GM18909 (cell line): ENCODE results near the gene PLA2G15.
"Not testable (repeated sequence)": the region's sequence is repeated elsewhere in the genome, so short reads cannot be mapped to it uniquely, and the experiment has no call there.

Experiments used
- ATAC-seq: cut with Tn5 transposase; IDR thresholded peaks from one replicate; pipeline ENCODE4 v1.9.1; 2021; ENCODE audit warnings: mild to moderate bottlenecking; ENCODE audit not compliant: unreplicated experiment, poor library complexity

The PLA2G15 gene

DNA sequence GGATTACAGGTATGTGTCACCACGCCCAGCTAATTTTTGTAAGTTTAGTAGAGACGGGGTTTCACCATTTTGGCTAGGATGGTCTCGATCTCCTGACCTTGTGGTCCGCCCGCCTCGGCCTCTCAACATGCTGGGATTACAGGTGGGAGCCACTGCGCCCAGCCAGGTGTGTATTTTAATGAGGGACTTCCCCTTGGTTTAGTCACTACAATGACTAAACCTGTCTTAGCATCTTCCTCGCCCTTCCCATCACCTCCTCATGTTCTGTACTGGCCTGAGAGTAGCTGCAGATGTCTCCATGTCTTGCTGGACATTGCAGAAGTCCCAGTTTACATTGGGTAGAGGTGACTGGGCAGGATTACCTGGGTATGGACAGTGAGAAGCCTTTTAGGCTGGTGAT, 28.7 kb downstream of the PLA2G15 start:
- ATAC-seq, result no peak

DNA sequence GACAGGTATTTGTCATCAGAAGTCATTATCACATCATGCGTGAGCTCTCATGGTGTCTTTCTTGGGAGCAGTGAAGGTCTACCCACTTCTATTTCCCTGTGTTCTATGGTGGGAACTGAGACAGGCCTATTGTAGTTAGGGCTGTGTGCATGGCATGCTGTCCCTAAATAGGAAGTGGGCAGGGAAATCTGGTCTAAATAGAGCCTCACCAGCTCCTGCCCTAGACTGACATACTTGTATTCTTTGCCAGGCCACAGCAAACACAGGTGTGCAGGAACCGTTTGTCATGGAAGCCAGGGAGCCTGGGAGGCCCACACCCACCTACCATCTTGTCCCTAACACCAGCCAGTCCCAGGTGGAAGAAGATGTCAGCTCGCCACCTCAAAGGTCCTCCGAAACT, 29.3 kb downstream of the PLA2G15 start:
- no peak for ATAC-seq

DNA sequence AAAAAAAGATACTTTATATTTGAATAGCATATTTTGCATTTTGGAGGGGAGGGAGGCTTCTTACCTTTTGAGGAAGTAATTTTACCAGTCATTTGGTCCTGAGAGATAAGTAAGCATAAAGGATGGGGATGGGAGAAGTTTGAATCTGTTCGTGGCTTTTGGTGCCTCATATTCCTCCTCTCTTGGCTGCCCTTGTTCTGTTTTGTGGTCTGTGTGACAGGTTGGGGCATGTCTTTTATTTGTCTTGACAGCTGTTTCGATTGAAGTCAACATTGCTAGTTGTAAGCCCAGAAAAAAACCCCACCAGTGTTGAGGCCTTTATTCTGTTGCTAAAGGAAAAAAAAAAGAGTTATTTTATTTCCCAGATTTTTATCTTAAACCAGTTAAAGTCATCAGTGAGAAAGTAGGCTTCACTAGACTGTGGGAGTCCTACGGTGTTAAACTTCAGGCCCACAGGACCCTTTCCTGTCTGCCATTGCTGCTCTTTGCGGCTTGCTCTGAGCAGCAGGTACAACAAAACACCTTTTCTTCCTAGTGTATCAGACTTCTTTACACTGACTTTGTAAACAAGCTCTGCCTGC, 30.5 kb downstream of the PLA2G15 start:
- ATAC-seq, result no peak

DNA sequence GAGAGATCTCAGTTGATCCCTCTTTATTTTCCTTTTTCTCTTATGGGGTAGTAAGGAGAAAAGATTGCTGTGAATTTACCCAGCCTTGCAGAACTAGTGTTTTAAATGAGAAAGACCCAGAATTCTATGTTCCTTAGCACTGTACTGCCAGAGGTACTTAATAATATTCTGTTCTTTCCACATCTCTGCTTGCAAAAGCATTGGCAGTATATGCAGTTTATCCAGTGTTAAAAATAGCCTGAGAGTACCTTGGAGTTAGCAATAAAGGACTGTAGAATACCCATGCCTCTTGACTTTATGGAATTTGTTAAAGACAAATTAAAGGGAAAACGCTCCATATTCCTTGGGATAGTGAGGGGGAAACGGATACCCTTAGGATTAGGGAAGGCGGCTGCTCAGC, 31.1 kb downstream of the PLA2G15 start:
- ATAC-seq, result no peak

DNA sequence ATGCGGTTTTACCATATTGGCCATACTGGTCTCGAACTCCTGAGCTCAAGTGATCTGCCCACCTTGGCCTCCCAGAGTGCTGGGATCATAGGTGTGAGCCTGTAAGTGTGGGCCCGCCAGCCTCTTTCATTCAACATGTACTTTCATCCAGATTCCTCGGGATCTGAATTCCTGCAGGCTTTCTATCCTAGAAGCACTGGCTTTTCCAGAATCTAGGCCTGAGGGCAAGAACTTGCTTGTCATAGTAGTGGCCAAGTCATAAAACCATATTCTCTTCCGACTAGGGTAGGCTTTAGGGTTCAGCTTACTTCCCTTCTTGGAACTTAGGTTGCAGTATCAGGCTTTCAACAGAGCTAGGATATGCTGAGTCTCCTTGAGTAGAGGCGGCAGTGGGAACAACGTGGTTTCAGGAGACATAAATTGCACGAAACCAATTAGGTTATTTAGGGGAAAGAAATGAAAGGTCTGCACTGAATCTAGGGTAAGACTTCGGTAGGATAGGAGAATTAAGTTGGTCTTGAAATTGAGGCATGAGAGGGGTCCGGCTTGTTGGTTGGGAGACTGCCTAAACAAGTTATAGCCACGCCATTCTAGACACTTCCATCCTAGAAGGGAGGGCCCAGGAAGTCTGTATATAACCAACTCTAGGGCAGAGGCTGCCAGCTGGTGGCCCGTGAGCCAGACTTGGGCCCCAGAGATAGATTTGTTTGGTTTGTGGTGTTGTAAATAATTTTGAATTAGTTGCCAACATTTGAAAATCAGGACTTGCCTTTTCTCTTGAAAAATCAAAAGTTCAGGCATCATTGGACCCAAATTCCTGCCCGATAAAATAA, 34.8 kb downstream of the PLA2G15 start:
- no peak for ATAC-seq

DNA sequence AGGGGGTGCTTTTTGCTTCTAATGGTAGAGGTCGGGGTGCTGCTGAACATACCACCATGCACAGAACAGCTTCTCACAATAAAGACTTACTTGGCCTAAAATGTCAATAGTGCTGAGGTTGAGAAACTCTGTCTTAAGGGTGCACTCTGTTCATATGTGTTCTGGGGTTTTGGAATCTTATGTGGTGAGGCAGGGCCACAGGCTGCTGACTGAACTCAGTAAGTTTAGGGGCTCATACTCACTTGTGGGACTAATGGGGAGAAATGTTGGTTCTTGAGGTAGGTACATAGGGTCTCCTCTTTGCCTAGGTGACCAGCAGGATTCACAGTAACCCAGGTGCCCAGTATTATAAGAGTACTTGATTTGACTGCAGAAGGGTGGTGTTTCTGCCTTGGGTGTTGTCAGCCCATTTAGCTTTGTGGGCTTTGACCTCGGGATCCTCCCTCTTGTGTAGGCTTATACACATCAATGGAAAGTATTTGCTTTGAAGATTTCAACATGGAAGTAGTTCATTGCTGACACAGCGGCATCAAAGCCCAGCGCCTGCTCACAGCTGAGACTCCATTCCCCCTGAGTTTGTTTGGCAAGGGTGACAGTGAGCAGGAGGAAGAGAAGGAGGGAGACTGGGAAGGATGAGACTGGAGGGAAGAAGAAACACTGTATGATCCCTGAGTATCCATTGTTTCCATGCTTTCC, 36.3 kb downstream of the PLA2G15 start:
- no peak for ATAC-seq

DNA sequence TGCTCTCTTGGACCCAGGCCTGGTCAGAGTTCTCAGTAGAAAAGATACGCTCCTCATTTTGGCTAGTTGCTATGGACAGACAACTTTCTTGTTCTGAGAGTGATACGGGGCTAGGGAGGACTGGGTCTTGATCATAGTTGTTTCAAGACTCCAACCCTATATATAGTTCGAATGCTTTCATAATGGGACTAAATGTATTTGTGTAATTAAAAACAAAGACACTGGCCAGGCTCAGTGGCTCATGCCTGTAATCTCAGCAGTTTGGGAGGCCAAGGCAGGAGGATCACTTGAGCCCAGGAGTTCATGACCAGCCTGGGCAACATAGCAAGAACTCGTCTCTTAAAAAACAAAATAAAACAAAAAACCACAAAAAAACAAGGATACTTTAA, 36.9 kb downstream of the PLA2G15 start:
- no peak for ATAC-seq

DNA sequence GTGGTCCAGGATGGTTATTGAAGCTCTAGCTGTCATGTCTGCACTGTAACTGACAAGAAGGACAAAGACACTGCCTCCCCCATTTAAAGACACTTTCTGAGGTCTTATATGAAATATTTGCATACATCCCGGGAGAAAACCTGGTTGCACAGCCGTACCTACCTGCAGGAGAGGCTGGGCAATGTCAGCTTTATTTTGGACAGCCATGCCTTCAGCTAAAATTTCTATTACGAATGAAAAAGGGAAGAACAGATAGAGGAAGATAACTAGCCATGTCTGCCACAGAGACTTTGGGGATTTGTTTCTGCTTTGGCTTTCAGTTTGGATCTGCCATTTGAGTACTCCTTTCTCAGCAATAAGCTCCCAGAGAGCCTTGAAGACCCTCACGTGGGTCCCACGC, 38.2 kb downstream of the PLA2G15 start:
- ATAC-seq, result no peak

DNA sequence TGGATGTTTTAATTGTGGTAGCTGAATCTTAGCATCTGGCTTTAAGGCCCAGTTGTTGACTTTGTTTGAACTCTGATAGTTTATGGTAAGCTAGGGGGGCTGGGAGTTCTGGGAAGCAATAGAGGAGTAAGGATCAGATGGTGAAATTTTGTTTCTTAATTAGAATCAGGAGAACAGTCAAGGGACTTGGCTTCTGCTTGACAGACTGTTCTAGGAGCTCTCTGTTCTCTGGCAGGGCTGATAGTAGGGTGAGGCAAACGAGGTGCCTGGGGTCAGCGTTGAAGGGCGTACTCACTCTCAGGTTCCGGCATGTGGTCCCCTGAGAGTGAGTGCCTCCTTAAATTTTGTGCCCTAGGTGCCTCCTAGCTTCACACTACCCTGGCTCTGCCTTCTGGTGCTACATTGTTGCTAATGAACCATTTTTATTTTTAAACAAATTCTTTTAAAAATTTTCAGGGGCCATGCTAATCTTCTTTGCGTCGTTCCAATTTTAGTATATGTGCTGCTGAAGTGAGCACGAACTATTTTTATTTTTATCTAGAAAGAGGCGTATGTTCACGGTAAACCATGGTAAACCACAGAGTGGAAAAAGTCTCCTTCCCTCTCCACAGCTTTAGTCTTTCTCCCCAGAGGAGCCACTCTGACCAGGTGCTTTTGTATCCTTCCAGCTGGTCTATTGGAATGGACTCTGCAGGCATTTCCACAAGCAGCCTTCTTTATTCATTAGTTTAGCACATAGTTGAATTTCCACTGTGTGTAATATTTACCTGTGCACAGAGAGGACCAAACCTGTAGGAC, 38.8 kb downstream of the PLA2G15 start:
- peak; percentile 44 for ATAC-seq

DNA sequence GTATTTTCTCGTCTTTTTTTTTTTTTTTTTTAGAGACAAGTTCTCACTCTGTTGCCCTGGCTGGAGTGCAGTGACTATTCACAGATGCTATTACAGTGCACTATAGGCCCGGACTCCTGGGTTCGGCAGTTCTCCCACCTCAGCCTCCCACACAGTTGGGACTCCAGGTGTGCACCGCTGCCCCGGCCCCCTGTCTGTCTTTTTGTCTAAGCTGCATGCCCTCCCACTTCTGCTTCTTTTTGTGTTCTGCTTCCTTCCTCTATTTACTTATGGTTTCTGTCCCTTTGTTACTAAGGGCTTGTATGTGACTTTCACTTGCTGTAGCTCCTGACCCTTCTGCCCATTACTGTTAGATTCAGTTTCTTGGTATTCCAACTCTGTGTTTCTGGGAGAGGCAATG, 39.7 kb downstream of the PLA2G15 start:
- ATAC-seq, result peak; percentile 51

DNA sequence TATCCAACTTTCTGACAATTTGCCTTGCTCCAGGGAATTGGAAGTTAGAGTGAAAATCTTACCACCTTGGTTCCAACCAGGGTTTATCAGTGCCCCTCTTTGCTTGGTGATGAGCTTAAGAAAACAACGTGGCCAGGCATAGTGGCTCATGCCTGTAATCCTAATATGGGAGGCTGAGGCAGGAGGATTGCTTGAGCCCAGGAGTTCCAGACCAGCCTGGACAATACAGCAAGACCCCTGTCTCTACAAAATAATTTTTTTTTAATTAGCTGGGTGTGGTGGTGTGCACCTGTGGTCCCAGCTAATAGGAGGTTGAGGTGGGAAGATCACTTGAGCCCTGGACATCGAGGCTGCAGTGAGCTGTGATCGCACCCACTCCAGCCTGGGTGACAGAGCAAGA, 40.5 kb downstream of the PLA2G15 start:
- no peak for ATAC-seq

DNA sequence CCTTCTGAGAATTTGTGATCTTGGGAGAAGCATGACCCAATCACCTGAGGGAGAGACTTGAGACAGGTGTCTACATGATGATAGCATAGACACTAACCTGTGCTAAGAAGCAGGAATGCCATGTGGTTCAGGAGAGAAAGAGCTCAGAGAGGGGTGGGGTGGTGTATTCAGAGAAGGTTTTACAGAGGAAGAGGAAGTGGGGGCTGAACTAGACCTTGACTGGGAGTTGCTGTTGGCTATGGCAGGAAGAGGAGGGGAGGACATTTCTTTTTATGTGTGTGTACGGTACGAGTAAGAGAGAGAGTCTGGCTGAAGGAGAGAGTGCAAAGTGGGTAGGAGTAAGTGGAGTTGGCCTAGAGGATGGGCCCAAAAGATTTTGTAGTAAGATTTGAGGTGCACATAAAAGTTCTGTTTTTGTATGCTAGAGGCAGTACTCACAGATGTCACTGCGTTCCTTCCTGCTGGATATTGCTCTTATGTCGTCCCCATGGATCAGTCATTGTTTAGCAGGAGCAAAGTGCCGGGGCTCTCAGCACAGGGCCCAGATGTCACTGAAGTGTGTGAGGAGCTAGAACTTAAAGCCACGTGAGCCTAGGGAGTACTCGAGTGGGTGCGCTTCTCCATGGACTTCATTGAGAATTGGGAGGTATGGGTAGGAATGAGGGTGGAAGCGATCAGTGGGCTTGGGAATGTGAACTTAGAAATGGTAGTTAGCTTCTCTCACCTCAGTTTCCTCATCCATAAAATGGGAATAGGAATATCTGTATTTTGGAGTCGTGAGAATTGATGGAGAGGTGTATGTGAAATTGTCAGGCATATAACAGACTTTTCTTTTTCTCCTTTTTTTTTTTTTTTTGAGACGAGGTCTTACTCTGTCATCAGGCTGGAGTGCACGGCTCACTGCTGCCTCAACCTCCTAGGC, 41.2 kb downstream of the PLA2G15 start:
- no peak for ATAC-seq

DNA sequence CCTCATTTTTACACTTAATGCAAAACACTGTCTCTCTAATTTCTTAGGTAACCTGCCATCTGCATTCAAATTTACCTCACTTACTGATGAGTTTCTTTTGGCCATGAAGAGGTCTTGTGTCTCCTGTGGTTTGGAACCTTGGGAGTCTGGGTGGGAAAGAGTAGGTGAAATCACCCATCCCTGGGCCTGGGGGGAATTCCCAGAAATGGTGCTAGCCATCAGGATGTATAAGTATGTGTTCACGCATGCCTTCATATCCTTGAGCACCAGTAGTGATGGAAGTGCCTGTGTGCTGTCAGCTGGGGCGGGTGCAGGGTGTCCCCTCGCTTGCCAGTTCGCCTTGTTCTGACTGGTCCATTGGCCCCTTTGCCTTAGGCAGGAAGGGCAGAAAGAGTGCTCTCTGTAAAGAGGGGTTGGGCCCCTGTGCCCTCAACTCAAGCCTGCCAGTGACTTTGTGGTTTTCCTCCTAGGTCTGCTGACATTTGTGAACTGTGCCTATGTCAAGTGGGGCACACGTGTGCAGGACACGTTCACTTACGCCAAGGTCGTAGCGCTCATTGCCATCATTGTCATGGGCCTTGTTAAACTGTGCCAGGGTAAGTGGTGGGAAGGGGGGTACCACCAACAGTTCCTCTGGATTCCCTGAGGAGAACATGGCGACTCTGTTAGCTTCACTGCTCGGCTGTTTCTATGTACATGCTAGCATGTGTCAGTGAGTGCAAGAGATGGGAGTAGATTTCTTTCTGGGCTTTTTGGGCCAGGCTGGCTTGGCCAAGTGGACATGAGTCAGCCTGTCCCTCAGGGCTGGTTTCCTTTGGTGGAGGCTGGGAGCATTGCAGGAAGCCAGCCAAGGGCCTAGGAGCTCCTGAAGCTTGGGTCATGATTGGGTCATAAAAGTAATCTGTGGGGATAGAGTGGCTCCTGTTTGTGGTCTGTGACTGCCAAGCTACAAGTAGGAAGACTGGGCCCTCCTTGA, 42.4 kb downstream of the PLA2G15 start:
- ATAC-seq, result no peak

DNA sequence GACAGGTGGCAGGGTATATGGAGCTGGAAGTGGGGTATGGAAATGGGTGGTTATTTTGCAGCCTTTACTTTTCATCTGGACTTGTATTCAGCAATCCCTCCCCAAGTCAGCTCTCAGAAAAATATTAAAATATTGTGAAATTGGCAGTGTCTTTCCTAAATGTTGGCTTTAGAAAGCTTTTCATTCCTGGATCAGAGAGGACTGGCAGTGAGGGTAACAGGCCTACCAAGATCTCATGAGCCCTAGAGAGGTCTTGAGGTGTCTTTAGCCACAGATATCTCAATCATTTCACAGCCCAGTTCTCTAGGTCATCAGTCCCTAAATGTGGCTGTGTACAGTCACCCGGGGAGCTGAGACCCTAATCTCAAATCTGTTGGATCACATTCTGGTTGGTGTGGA, 43.1 kb downstream of the PLA2G15 start:
- ATAC-seq, result no peak

DNA sequence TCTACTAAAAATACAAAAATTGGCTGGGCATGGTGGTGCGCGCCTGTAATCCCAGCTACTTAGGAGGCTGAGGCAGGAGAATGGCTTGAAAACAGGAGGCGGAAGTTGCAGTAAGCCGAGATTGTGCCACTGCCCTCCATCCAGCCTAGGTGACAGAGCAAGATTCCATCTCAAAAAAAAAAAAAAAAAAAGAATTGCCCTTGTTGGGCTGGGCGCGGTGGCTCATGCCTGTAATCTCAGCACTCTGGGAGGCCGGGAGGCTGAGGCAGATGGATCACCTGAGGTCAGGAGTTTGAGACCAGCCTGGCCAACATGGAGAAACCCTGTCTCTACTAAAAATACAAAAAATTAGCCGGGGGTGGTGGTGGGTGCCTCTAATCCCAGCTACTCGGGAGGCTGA, 43.6 kb downstream of the PLA2G15 start:
- ATAC-seq, result not testable (repeated sequence)

DNA sequence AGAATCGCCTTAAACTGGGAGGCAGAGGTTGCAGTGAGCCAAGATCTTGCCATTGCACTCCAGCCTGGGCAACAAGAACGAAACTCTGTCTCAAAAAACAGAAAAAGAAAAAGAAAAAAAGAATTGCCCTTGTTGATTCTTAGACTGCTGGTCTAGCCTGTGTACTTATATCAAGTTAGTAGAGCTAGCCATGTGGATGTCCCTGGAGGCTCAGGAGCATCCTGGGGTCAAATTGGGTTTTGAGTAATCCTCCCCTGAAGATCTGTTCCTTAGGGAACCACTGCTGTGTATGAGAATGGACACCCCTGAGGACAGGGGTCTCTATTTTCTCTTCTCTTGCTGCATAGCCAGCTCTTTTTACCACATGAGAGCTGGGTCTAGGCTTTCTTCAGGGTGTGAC, 44.0 kb downstream of the PLA2G15 start:
- no peak for ATAC-seq

DNA sequence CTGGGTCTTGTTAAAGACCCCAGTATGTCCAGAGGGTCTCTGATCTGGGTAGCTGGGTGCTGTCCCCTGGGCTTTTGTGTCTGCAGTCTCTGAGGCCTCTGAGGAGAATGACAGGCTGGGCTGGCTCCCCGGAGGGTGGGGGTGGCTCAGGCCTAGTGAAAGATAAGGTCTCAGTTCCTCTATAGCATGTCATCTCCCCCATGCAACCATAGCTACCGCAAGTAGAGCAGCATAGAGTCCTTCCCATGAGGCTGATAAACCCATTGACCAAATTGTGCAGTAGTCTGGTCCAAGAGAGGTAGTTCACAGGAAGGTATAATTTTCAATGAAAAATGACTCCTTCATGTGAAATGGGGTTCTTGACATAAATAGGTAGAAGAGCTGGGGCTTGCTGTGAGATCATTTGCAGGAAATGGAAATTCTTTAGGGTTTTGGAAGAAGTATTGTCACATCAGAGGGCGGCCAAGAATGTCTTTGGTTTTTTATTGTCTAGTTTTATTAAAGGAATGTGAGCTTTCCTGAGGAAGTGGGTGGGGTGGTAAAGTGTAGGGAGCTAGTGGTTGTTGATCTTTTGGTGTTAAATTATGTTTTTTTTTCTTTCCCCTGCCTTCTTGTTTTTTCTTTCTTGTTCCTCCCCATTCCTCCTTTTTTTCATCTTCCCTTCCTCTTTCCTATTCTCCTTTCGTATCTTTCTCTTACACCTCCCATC, 44.6 kb downstream of the PLA2G15 start:
- ATAC-seq, result peak; percentile 90

DNA sequence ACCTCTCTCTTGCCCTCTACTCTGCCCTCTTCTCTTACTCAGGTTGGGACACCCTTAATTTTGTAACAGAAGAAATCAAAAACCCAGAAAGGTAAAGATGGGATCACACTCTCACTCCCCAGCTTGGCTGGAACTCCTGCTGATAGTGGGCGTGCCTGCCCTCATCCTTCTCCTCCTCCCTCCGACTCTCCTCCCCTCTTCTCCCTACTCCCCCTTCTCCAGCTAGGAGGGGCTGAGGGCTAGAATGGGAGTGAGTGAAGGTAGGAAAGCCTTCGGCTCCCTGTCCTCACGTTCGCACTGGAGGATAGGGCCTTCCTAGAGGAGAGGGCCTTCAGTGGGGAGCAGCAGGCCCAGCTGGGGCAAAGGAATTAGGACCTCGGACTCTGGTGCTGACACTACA, 45.3 kb downstream of the PLA2G15 start:
- ATAC-seq, result no peak
